ENCODE data around the gene TTC7B. TPM values are rescaled to one million over a fixed set of nuclear protein-coding genes. Genes with fewer than 3 reads are reported as not detected.

TTC7B gene
- total RNA-seq, 1 donor from 2014 or later: 46.0 TPM

DNA sequence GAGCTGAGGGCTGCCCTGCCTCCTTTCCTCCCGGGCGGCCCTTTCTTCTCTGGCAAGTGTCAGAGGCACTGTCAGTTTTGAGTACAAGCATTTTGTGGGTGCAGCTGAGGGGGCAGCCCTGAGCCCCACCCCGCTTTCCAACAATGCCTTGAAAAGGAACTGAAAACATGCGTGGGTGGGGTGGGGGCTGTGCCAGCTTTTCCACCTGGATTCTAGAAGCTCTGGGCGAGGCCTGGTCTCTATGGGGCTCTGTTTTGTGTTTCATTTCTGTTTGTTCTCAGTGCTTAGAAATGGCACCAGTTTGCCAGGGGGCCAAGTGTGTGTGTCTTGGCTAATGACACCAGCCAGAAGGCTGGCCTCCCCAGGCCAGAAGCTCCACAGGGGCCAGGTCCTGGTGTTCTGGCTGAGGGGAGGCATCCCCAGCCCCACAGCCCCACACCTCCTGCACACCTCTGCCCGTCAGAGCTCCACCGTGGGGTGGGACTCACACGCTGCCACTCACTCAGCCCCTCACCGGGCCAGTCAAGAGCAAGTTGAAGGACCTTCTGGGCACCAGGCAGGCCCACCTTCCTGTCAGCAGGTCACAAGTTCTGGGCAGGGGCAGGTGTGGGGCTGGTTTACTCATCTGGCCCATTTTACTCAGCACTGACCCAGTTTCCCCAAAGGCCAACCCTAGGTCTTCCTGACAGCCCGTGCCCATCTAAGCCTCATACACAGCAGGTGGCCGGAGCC lies 264.3 kb downstream of the TTC7B start:
- no peak for DNase-seq (ENCODE audit: low read depth)
- H3K4me3 ChIP-seq (ENCODE audit: low read depth, low read length): no peak overlapping the region
- TF ChIP-seq, protein P1, sequence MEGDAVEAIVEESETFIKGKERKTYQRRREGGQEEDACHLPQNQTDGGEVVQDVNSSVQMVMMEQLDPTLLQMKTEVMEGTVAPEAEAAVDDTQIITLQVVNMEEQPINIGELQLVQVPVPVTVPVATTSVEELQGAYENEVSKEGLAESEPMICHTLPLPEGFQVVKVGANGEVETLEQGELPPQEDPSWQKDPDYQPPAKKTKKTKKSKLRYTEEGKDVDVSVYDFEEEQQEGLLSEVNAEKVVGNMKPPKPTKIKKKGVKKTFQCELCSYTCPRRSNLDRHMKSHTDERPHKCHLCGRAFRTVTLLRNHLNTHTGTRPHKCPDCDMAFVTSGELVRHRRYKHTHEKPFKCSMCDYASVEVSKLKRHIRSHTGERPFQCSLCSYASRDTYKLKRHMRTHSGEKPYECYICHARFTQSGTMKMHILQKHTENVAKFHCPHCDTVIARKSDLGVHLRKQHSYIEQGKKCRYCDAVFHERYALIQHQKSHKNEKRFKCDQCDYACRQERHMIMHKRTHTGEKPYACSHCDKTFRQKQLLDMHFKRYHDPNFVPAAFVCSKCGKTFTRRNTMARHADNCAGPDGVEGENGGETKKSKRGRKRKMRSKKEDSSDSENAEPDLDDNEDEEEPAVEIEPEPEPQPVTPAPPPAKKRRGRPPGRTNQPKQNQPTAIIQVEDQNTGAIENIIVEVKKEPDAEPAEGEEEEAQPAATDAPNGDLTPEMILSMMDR (IDR thresholded peaks at IDR 0.05; ENCODE audit: insufficient read depth, low read length, poor library complexity, severe bottlenecking): no peak

GRCh38 chr14:90551070-90551704 lies 265.0 kb downstream of the TTC7B start:
- Histone ChIP-seq H3K4me3 (ENCODE audit: low read depth, low read length) (no peak overlapping the region), H3K27me3 (ENCODE audit: control insufficient read depth, insufficient read depth, low read length) (no peaks in the 10 kb centered on the region), H3K36me3 (ENCODE audit: control insufficient read depth, insufficient read depth, low read length) (no peaks in the 10 kb centered on the region)
- no peak for DNase-seq (ENCODE audit: low read depth)
- TF ChIP-seq, protein P1 (IDR thresholded peaks at IDR 0.05; ENCODE audit: insufficient read depth, low read length, poor library complexity, severe bottlenecking): no peak

More for the DNA sequence above, 264.3 kb downstream of the TTC7B start:
- Histone ChIP-seq H3K36me3 (ENCODE audit: control insufficient read depth, insufficient read depth, low read length) (no peaks in the 10 kb centered on the region), H3K27me3 (ENCODE audit: control insufficient read depth, insufficient read depth, low read length) (no peaks in the 10 kb centered on the region)

GRCh38 chr14:90549794-90550641 lies 266.2 kb downstream of the TTC7B start:
- TF ChIP-seq, protein P1 (IDR thresholded peaks at IDR 0.05; ENCODE audit: insufficient read depth, low read length, poor library complexity, severe bottlenecking): no peak
- DNase-seq (ENCODE audit: low read depth): no peak
- H3K36me3 ChIP-seq (ENCODE audit: control insufficient read depth, insufficient read depth, low read length): no peaks in the 10 kb centered on the region

DNA sequence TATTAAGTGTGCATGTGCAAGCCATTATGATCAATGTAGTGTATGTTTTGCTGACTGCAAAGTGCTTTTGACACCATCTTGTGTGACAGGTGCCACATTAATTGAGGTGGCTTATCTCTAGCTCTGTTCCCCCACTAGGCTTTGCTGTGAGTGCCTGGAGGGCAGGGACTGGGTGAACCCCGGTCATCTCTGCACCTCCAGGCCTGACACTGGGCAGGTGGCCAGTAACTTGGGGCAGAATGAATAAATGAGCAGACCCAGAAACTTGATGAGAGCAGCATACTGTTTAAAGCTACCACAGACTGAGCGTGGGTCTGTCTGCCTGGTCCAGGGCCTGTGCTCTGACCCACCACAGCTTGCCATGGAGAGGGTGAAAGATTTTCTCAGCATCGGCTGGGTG lies 267.8 kb downstream of the TTC7B start:
- TF ChIP-seq, protein P1 (IDR thresholded peaks at IDR 0.05; ENCODE audit: insufficient read depth, low read length, poor library complexity, severe bottlenecking): no peak
- no peak for DNase-seq (ENCODE audit: low read depth)
- Histone ChIP-seq H3K4me3 (ENCODE audit: low read depth, low read length) (no peak overlapping the region), H3K27me3 (ENCODE audit: control insufficient read depth, insufficient read depth, low read length) (no peaks in the 10 kb centered on the region), H3K36me3 (ENCODE audit: control insufficient read depth, insufficient read depth, low read length) (no peaks in the 10 kb centered on the region)

More at GRCh38 chr14:90549794-90550641, 266.2 kb downstream of the TTC7B start:
- no peaks in the 10 kb centered on the region for H3K27me3 ChIP-seq (ENCODE audit: control insufficient read depth, insufficient read depth, low read length)
- H3K4me3 ChIP-seq (ENCODE audit: low read depth, low read length): no peak overlapping the region

DNA sequence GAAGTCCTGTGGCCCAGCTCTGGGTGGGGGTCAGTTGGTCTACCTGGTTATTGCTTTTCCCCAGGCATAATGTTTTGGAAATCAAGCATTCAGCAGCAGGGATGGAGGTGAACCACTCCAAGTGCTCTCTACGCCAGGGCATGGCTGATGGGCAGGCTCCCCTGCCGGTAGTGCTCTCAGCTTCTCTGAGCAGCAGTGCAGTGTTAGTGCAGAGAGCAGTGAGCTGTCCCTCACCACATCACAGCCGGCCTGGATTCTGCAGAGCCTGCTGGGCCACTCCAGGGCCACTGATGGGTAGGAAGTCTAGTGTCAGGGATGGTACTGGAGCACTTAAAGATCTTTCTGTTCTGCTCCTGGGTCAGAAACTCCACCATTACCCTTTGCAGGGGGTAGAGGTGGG lies 268.3 kb downstream of the TTC7B start:
- Histone ChIP-seq H3K36me3 (ENCODE audit: control insufficient read depth, insufficient read depth, low read length) (no peaks in the 10 kb centered on the region), H3K4me3 (ENCODE audit: low read depth, low read length) (no peak overlapping the region), H3K27me3 (ENCODE audit: control insufficient read depth, insufficient read depth, low read length) (no peaks in the 10 kb centered on the region)
- DNase-seq (ENCODE audit: low read depth): no peak
- TF ChIP-seq, protein P1 (IDR thresholded peaks at IDR 0.05; ENCODE audit: insufficient read depth, low read length, poor library complexity, severe bottlenecking): no peak
